GM21515 (cell line): ENCODE measurements around the gene TMEM232.

Source experiments
- ATAC-seq: cut with Tn5 transposase; IDR thresholded peaks from one replicate; pipeline ENCODE4 v1.9.1; 2021; ENCODE audit not compliant: unreplicated experiment

Gene TMEM232

GRCh38 chr5:110435207-110435606 lies 291.3 kb downstream of the TMEM232 start:
- no peak for ATAC-seq

- ATAC-seq = no peak
Observed at GRCh38 chr5:110431603-110432002, 294.9 kb downstream of the TMEM232 start.

GRCh38 chr5:110414360-110414759 lies 312.1 kb downstream of the TMEM232 start:
- ATAC-seq = no peak

GRCh38 chr5:110413856-110414255 lies 312.6 kb downstream of the TMEM232 start:
- no peak for ATAC-seq

GRCh38 chr5:110409571-110409970 lies 316.9 kb downstream of the TMEM232 start:
- ATAC-seq = no peak

- no peak for ATAC-seq
Observed at GRCh38 chr5:110402562-110402961, 323.9 kb downstream of the TMEM232 start.

- ATAC-seq = no peak
Observed at GRCh38 chr5:110401881-110402280, 324.6 kb downstream of the TMEM232 start.

- no peak for ATAC-seq
Observed at GRCh38 chr5:110398951-110399350, 327.5 kb downstream of the TMEM232 start.

GRCh38 chr5:110397281-110397680 lies 329.2 kb downstream of the TMEM232 start:
- no peak for ATAC-seq

- no peak for ATAC-seq
Observed at GRCh38 chr5:110386782-110387181, 339.7 kb downstream of the TMEM232 start.

- no peak for ATAC-seq
Observed at GRCh38 chr5:110383231-110383630, 343.2 kb downstream of the TMEM232 start.

GRCh38 chr5:110377943-110378342 lies 348.5 kb downstream of the TMEM232 start:
- no peak for ATAC-seq

- ATAC-seq = no peak
Observed at GRCh38 chr5:110377361-110377760, 349.1 kb downstream of the TMEM232 start.

- no peak for ATAC-seq
Observed at GRCh38 chr5:110376281-110376951, 350.1 kb downstream of the TMEM232 start.

GRCh38 chr5:110371725-110372041 lies 354.8 kb downstream of the TMEM232 start:
- ATAC-seq = peak; percentile 78

GRCh38 chr5:110371011-110371724 lies 355.3 kb downstream of the TMEM232 start:
- ATAC-seq = no peak
